Memory B cell (primary cell): Measurements from ENCODE around the gene KCND3.

Experiments used
- ATAC-seq: fragments of 150-1000 bp; cut with Tn5 transposase; 2 replicates; pipeline ENCODE4 v1.10.0; 2021; ENCODE audit warnings: low read depth, mild to moderate bottlenecking, moderate library complexity
- DNase-seq, 2 donors: peaks; one replicate each; pipeline ENCODE4 v3.0.0; 2022; ENCODE audit warnings: low spot score in 2 of 2
- H3K27ac Mint-ChIP-seq: one replicate; pipeline ENCODE4 v1.8.0; 2022; ENCODE audit warnings: mild to moderate bottlenecking, moderate library complexity, mixed read lengths
- H3K27me3 Mint-ChIP-seq: one replicate; pipeline ENCODE4 v1.8.0; 2022; ENCODE audit warnings: mixed read lengths
- H3K36me3 Mint-ChIP-seq: one replicate; pipeline ENCODE4 v1.8.0; 2022; ENCODE audit warnings: mild to moderate bottlenecking, mixed read lengths
- H3K4me1 Mint-ChIP-seq: one replicate; pipeline ENCODE4 v1.8.0; 2022; ENCODE audit warnings: mixed read lengths
- H3K4me3 Mint-ChIP-seq: one replicate; pipeline ENCODE4 v1.8.0; 2022; ENCODE audit warnings: mild to moderate bottlenecking, moderate library complexity, mixed read lengths
- H3K9me3 Mint-ChIP-seq: one replicate; pipeline ENCODE4 v1.8.0; 2022; ENCODE audit warnings: mixed read lengths

Gene KCND3

GRCh38 chr1:111836111-111836510 lies 153.4 kb downstream of the KCND3 start:
- DNase-seq = no peak
- H3K4me3 Mint-ChIP-seq = no peak overlapping the region
- no peak overlapping the region for H3K27ac Mint-ChIP-seq
- H3K36me3 Mint-ChIP-seq = no peaks in the 10 kb centered on the region
- peaks cover under 1% of the 10 kb centered on the region for H3K27me3 Mint-ChIP-seq
- no peak for ATAC-seq
- H3K9me3 Mint-ChIP-seq = no peaks in the 10 kb centered on the region
- H3K4me1 Mint-ChIP-seq = no peaks in the 10 kb centered on the region

GRCh38 chr1:111835514-111835913 lies 154.0 kb downstream of the KCND3 start:
- Mint-ChIP-seq H3K27ac (no peak overlapping the region), H3K9me3 (no peaks in the 10 kb centered on the region), H3K36me3 (no peaks in the 10 kb centered on the region), H3K4me1 (no peaks in the 10 kb centered on the region), H3K4me3 (no peak overlapping the region), H3K27me3 (no peaks in the 10 kb centered on the region)
- ATAC-seq = no peak
- DNase-seq = no peak

GRCh38 chr1:111834956-111835355 lies 154.5 kb downstream of the KCND3 start:
- Mint-ChIP-seq H3K27ac (no peak overlapping the region), H3K4me3 (no peak overlapping the region), H3K36me3 (no peaks in the 10 kb centered on the region), H3K27me3 (peaks cover under 1% of the 10 kb centered on the region), H3K4me1 (no peaks in the 10 kb centered on the region), H3K9me3 (no peaks in the 10 kb centered on the region)
- no peak for DNase-seq
- no peak for ATAC-seq

GRCh38 chr1:111833334-111833733 lies 156.1 kb downstream of the KCND3 start:
- Mint-ChIP-seq H3K4me1 (no peaks in the 10 kb centered on the region), H3K9me3 (no peaks in the 10 kb centered on the region), H3K36me3 (no peaks in the 10 kb centered on the region), H3K27me3 (peaks cover 9% of the 10 kb centered on the region), H3K27ac (no peak overlapping the region), H3K4me3 (no peak overlapping the region)
- DNase-seq (no peak), ATAC-seq (no peak)

- no peak for DNase-seq
- no peaks in the 10 kb centered on the region for H3K4me1 Mint-ChIP-seq
- no peaks in the 10 kb centered on the region for H3K9me3 Mint-ChIP-seq
- no peak overlapping the region for H3K27ac Mint-ChIP-seq
- H3K4me3 Mint-ChIP-seq = no peak overlapping the region
- no peak for ATAC-seq
- H3K36me3 Mint-ChIP-seq = no peaks in the 10 kb centered on the region
- H3K27me3 Mint-ChIP-seq = peaks cover 9% of the 10 kb centered on the region
These were observed 156.8 kb downstream of the KCND3 start for GRCh38 chr1:111832521-111833155.

- H3K27ac Mint-ChIP-seq = no peak overlapping the region
- H3K4me3 Mint-ChIP-seq = no peak overlapping the region
- H3K27me3 Mint-ChIP-seq = peaks cover 10% of the 10 kb centered on the region
- H3K36me3 Mint-ChIP-seq = no peaks in the 10 kb centered on the region
- ATAC-seq = no peak
- H3K9me3 Mint-ChIP-seq = no peaks in the 10 kb centered on the region
- no peak for DNase-seq
- no peaks in the 10 kb centered on the region for H3K4me1 Mint-ChIP-seq
These were observed 158.3 kb downstream of the KCND3 start for GRCh38 chr1:111831153-111831552.

GRCh38 chr1:111827946-111828345 lies 161.5 kb downstream of the KCND3 start:
- Mint-ChIP-seq H3K36me3 (peaks cover 2% of the 10 kb centered on the region), H3K9me3 (peaks cover 4% of the 10 kb centered on the region), H3K4me3 (no peak overlapping the region), H3K27ac (no peak overlapping the region), H3K4me1 (no peaks in the 10 kb centered on the region), H3K27me3 (peaks cover 10% of the 10 kb centered on the region)
- no peak for ATAC-seq
- DNase-seq = no peak

- no peak overlapping the region for H3K27ac Mint-ChIP-seq
- H3K36me3 Mint-ChIP-seq = peaks cover 2% of the 10 kb centered on the region
- peaks cover 12% of the 10 kb centered on the region for H3K27me3 Mint-ChIP-seq
These were observed 163.2 kb downstream of the KCND3 start for GRCh38 chr1:111826278-111826677.

GRCh38 chr1:111825217-111825616 lies 164.3 kb downstream of the KCND3 start:
- Mint-ChIP-seq H3K27ac (no peak overlapping the region), H3K9me3 (peaks cover 4% of the 10 kb centered on the region), H3K36me3 (peaks cover 2% of the 10 kb centered on the region), H3K27me3 (peaks cover 12% of the 10 kb centered on the region), H3K4me3 (no peak overlapping the region), H3K4me1 (no peaks in the 10 kb centered on the region)
- DNase-seq (no peak), ATAC-seq (no peak)

More at GRCh38 chr1:111826278-111826677, 163.2 kb downstream of the KCND3 start:
- ATAC-seq (no peak), DNase-seq (no peak)
- peaks cover 4% of the 10 kb centered on the region for H3K9me3 Mint-ChIP-seq
- no peak overlapping the region for H3K4me3 Mint-ChIP-seq
- no peaks in the 10 kb centered on the region for H3K4me1 Mint-ChIP-seq

- Mint-ChIP-seq H3K4me3 (no peak overlapping the region), H3K27ac (no peak overlapping the region), H3K4me1 (peaks cover 2% of the 10 kb centered on the region), H3K27me3 (peaks cover 8% of the 10 kb centered on the region), H3K9me3 (peaks cover 4% of the 10 kb centered on the region), H3K36me3 (peaks cover 2% of the 10 kb centered on the region)
- DNase-seq (no peak), ATAC-seq (no peak)
These were observed 167.3 kb downstream of the KCND3 start for GRCh38 chr1:111822138-111822537.

- DNase-seq = no peak
- Mint-ChIP-seq H3K27ac (no peak overlapping the region), H3K4me1 (peaks cover 8% of the 10 kb centered on the region), H3K4me3 (no peak overlapping the region), H3K36me3 (peaks cover 2% of the 10 kb centered on the region), H3K9me3 (peaks cover 4% of the 10 kb centered on the region), H3K27me3 (peaks cover 9% of the 10 kb centered on the region)
- no peak for ATAC-seq
These were observed 168.2 kb downstream of the KCND3 start for GRCh38 chr1:111821121-111821745.

GRCh38 chr1:111819566-111820263 lies 169.8 kb downstream of the KCND3 start:
- peaks cover 8% of the 10 kb centered on the region for H3K4me1 Mint-ChIP-seq
- ATAC-seq (no peak), DNase-seq (no peak)
- no peak overlapping the region for H3K27ac Mint-ChIP-seq
- H3K36me3 Mint-ChIP-seq = no peaks in the 10 kb centered on the region
- no peak overlapping the region for H3K4me3 Mint-ChIP-seq
- peaks cover 9% of the 10 kb centered on the region for H3K27me3 Mint-ChIP-seq
- peaks cover 3% of the 10 kb centered on the region for H3K9me3 Mint-ChIP-seq

GRCh38 chr1:111818546-111818945 lies 170.9 kb downstream of the KCND3 start:
- H3K27ac Mint-ChIP-seq = no peak overlapping the region
- no peak overlapping the region for H3K4me3 Mint-ChIP-seq
- H3K9me3 Mint-ChIP-seq = no peaks in the 10 kb centered on the region
- DNase-seq = no peak
- ATAC-seq = no peak
- no peaks in the 10 kb centered on the region for H3K36me3 Mint-ChIP-seq
- peaks cover 9% of the 10 kb centered on the region for H3K27me3 Mint-ChIP-seq
- peaks cover 12% of the 10 kb centered on the region for H3K4me1 Mint-ChIP-seq

- H3K36me3 Mint-ChIP-seq = no peaks in the 10 kb centered on the region
- no peak for DNase-seq
These were observed 171.4 kb downstream of the KCND3 start for GRCh38 chr1:111818081-111818480.

More at GRCh38 chr1:111818081-111818480, 171.4 kb downstream of the KCND3 start:
- Mint-ChIP-seq H3K27ac (no peak overlapping the region), H3K27me3 (peaks cover 9% of the 10 kb centered on the region), H3K4me3 (no peak overlapping the region), H3K4me1 (peaks cover 12% of the 10 kb centered on the region), H3K9me3 (no peaks in the 10 kb centered on the region)
- no peak for ATAC-seq
